WTC11 (cell line): ENCODE measurements around the gene LRMDA. TPM values are rescaled to one million over a fixed set of nuclear protein-coding genes. Genes with fewer than 3 reads are reported as not detected.

ENCODE experiments used
- ATAC-seq: fragments of 200-7000 bp; cut with Tn5 transposase; 2 replicates; pipeline ENCODE4 v1.10.0; 2021; ENCODE audit warnings: mild to moderate bottlenecking, moderate library complexity
- CTCF ChIA-PET: fragments of 300-600 bp; sonication (Branson Sonifier 250); formaldehyde crosslinking; loops from one replicate; lab custom pipeline; 2021; ENCODE audit warnings: antibody characterized with exemption; lab: Charles Lee
- POLR2A ChIA-PET: fragments of 350-600 bp; sonication (Branson Sonifier 250); formaldehyde crosslinking; loops from one replicate; lab custom pipeline; 2021; ENCODE audit warnings: antibody characterized with exemption; lab: Charles Lee
- DNase-seq: peaks from one replicate; pipeline ENCODE4 v3.0.0; 2021; ENCODE audit warnings: low spot score
- H3K27ac Mint-ChIP-seq: 2 replicates; pipeline ENCODE4 v1.8.0; 2021; ENCODE audit warnings: mixed read lengths
- H3K27me3 Mint-ChIP-seq: 2 replicates; pipeline ENCODE4 v1.8.0; 2021; ENCODE audit warnings: low read depth, mild to moderate bottlenecking, moderate library complexity, mixed read lengths
- H3K36me3 Mint-ChIP-seq: 2 replicates; pipeline ENCODE4 v1.8.0; 2021; ENCODE audit warnings: mixed read lengths
- H3K4me1 Mint-ChIP-seq: 2 replicates; pipeline ENCODE4 v1.8.0; 2022; ENCODE audit warnings: mixed read lengths
- H3K4me3 Mint-ChIP-seq: 2 replicates; pipeline ENCODE4 v1.8.0; 2021; ENCODE audit warnings: mild to moderate bottlenecking, moderate library complexity, mixed read lengths
- H3K9me3 Mint-ChIP-seq: 2 replicates; pipeline ENCODE4 v1.8.0; 2021; ENCODE audit warnings: mixed read lengths
- CREB1 ChIP-seq: sonication (generic); formaldehyde crosslinking; IDR thresholded peaks from 2 replicates; pipeline ENCODE4 v1.8.0; 2023; ENCODE audit warnings: mild to moderate bottlenecking, missing genetic modification reagents
- E2F5 ChIP-seq: sonication (generic); formaldehyde crosslinking; IDR thresholded peaks from 2 replicates; pipeline ENCODE4 v1.8.1; 2022; ENCODE audit warnings: mild to moderate bottlenecking, moderate library complexity, missing genetic modification reagents
- ELF4 ChIP-seq: sonication (generic); formaldehyde crosslinking; IDR thresholded peaks from 2 replicates; pipeline ENCODE4 v1.8.1; 2022; ENCODE audit warnings: low read depth, mild to moderate bottlenecking, moderate library complexity, missing genetic modification reagents
- ERG ChIP-seq: fragments of 250-450 bp; sonication (Bioruptor Pico); IDR thresholded peaks from 2 replicates; pipeline ENCODE4 v1.8.0; 2021; ENCODE audit warnings: mild to moderate bottlenecking
- ESRRA ChIP-seq: sonication (generic); formaldehyde crosslinking; IDR thresholded peaks from 2 replicates; pipeline ENCODE4 v1.8.1; 2022; ENCODE audit warnings: mild to moderate bottlenecking, missing genetic modification reagents, borderline replicate concordance
- FOXK1 ChIP-seq: sonication (generic); formaldehyde crosslinking; IDR thresholded peaks from 2 replicates; pipeline ENCODE4 v1.8.0; 2022; ENCODE audit warnings: mild to moderate bottlenecking, moderate library complexity, missing genetic modification reagents
- GTF2I ChIP-seq: fragments of 250-450 bp; sonication (Bioruptor Pico); conservative IDR thresholded peaks from 2 replicates; pipeline ENCODE4 v1.4.0; 2021; ENCODE audit warnings: mild to moderate bottlenecking
- IRF2 ChIP-seq: sonication (generic); formaldehyde crosslinking; IDR thresholded peaks from 2 replicates; pipeline ENCODE4 v1.8.0; 2022; ENCODE audit warnings: low read depth, missing genetic modification reagents, borderline replicate concordance
- JUN ChIP-seq: sonication (generic); formaldehyde crosslinking; IDR thresholded peaks from 2 replicates; pipeline ENCODE4 v1.8.0; 2023; ENCODE audit warnings: mild to moderate bottlenecking, missing genetic modification reagents
- KAT7 ChIP-seq: sonication (generic); formaldehyde crosslinking; IDR thresholded peaks from 2 replicates; pipeline ENCODE4 v1.8.1; 2023; ENCODE audit warnings: missing genetic modification reagents, mild to moderate bottlenecking, borderline replicate concordance
- MYBL2 ChIP-seq: sonication (generic); formaldehyde crosslinking; IDR thresholded peaks from 2 replicates; pipeline ENCODE4 v1.8.1; 2023; ENCODE audit warnings: mild to moderate bottlenecking, moderate library complexity, missing genetic modification reagents
- NR1H2 ChIP-seq: sonication (generic); formaldehyde crosslinking; IDR thresholded peaks from 2 replicates; pipeline ENCODE4 v1.9.0; 2021; ENCODE audit warnings: mild to moderate bottlenecking, moderate library complexity, missing genetic modification reagents
- NR3C1 ChIP-seq: sonication (generic); formaldehyde crosslinking; conservative IDR thresholded peaks from 2 replicates; pipeline ENCODE4 v1.8.1; 2023; ENCODE audit warnings: low read depth, mild to moderate bottlenecking, missing genetic modification reagents
- OVOL2 ChIP-seq: fragments of 250-450 bp; sonication (Bioruptor Pico); IDR thresholded peaks from 2 replicates; pipeline ENCODE4 v1.9.0; 2021; ENCODE audit warnings: mild to moderate bottlenecking, borderline replicate concordance
- RORB ChIP-seq: fragments of 250-450 bp; sonication (Bioruptor Pico); IDR thresholded peaks from 2 replicates; pipeline ENCODE4 v1.9.0; 2021; ENCODE audit warnings: mild to moderate bottlenecking
- SP1 ChIP-seq: sonication (generic); formaldehyde crosslinking; conservative IDR thresholded peaks from 2 replicates; pipeline ENCODE4 v1.8.1; 2022; ENCODE audit warnings: missing genetic modification reagents
- USF1 ChIP-seq: sonication (generic); formaldehyde crosslinking; IDR thresholded peaks from 2 replicates; pipeline ENCODE4 v1.8.0; 2022; ENCODE audit warnings: mild to moderate bottlenecking, missing genetic modification reagents
- ZBTB43 ChIP-seq: sonication (generic); formaldehyde crosslinking; IDR thresholded peaks from 2 replicates; pipeline ENCODE4 v1.8.1; 2023; ENCODE audit warnings: mild to moderate bottlenecking, missing genetic modification reagents
- ZNF138 ChIP-seq: sonication (generic); formaldehyde crosslinking; conservative IDR thresholded peaks from 2 replicates; pipeline ENCODE4 v1.8.1; 2022; ENCODE audit warnings: mild to moderate bottlenecking, moderate library complexity, missing genetic modification reagents
- ZNF219 ChIP-seq: sonication (generic); formaldehyde crosslinking; IDR thresholded peaks from 2 replicates; pipeline ENCODE4 v1.8.0; 2023; ENCODE audit warnings: missing genetic modification reagents, mild to moderate bottlenecking, borderline replicate concordance
- ZNF232 ChIP-seq: sonication (generic); formaldehyde crosslinking; IDR thresholded peaks from 2 replicates; pipeline ENCODE4 v1.8.0; 2022; ENCODE audit warnings: mild to moderate bottlenecking, missing genetic modification reagents
- ZNF263 ChIP-seq: sonication (generic); formaldehyde crosslinking; IDR thresholded peaks from 2 replicates; pipeline ENCODE4 v1.8.1; 2022; ENCODE audit warnings: low read depth, mild to moderate bottlenecking, moderate library complexity, missing genetic modification reagents
- ZNF512 ChIP-seq: sonication (generic); formaldehyde crosslinking; IDR thresholded peaks from 2 replicates; pipeline ENCODE4 v1.8.1; 2022; ENCODE audit warnings: missing genetic modification reagents, borderline replicate concordance
- total RNA-seq: library from RNA; stranded (reverse); gene quantifications from 3 replicates; pipeline ENCODE4 v1.2.3, GENCODE V29; 2021
- TF ChIP-seq, protein P1 (sequence below): sonication (generic); formaldehyde crosslinking; conservative IDR thresholded peaks from 2 replicates; pipeline ENCODE4 v1.8.1; 2022; ENCODE audit warnings: mild to moderate bottlenecking, missing genetic modification reagents
- TF ChIP-seq, protein P2 (sequence below): sonication (generic); formaldehyde crosslinking; IDR thresholded peaks from 2 replicates; pipeline ENCODE4 v1.8.1; 2023; ENCODE audit warnings: mild to moderate bottlenecking, missing genetic modification reagents, moderate library complexity

The LRMDA gene
- total RNA-seq, 1 experiment from 2014 or later = 0.92 TPM

- H3K27me3 Mint-ChIP-seq = peaks cover 81% of the 10 kb centered on the region
- DNase-seq = no peak
- H3K9me3 Mint-ChIP-seq = peaks cover 24% of the 10 kb centered on the region
- no peak for TF ChIP-seq ZNF263 (CRISPR knock-in tag)
- no peak for TF ChIP-seq ELF4 (CRISPR knock-in tag)
- no peak for TF ChIP-seq NR3C1 (CRISPR knock-in tag)
- TF ChIP-seq ZNF232 (CRISPR knock-in tag) = no peak
- no peak for TF ChIP-seq USF1 (CRISPR knock-in tag)
- TF ChIP-seq ZBTB43 (CRISPR knock-in tag) = no peak
- TF ChIP-seq GTF2I (CRISPR knock-in tag) = no peak
- no peak for TF ChIP-seq E2F5 (CRISPR knock-in tag)
- TF ChIP-seq ZNF138 = no peak
- no peak for TF ChIP-seq ERG (CRISPR knock-in tag)
- no peak for TF ChIP-seq RORB (CRISPR knock-in tag)
- no peak for TF ChIP-seq MYBL2 (CRISPR knock-in tag)
- TF ChIP-seq, protein P1, sequence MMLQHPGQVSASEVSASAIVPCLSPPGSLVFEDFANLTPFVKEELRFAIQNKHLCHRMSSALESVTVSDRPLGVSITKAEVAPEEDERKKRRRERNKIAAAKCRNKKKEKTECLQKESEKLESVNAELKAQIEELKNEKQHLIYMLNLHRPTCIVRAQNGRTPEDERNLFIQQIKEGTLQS (CRISPR knock-in tag) = no peak
- TF ChIP-seq ESRRA (CRISPR knock-in tag) = no peak
- no peak for TF ChIP-seq CREB1
- no peak for TF ChIP-seq NR1H2 (CRISPR knock-in tag)
- no peak for TF ChIP-seq ZNF512 (CRISPR knock-in tag)
- TF ChIP-seq IRF2 (CRISPR knock-in tag) = no peak
- TF ChIP-seq, protein P2, sequence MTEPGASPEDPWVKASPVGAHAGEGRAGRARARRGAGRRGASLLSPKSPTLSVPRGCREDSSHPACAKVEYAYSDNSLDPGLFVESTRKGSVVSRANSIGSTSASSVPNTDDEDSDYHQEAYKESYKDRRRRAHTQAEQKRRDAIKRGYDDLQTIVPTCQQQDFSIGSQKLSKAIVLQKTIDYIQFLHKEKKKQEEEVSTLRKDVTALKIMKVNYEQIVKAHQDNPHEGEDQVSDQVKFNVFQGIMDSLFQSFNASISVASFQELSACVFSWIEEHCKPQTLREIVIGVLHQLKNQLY = no peak
- ChIA-PET POLR2A (interaction anchor here (0.8 kb wide), 1 partner anchor 41 kb away, joined by 3 read pairs; no protein-coding TSS in a partner anchor), CTCF (no interaction called here)
- H3K4me1 Mint-ChIP-seq = peaks cover 27% of the 10 kb centered on the region
- no peak overlapping the region for H3K4me3 Mint-ChIP-seq
- peaks cover 6% of the 10 kb centered on the region; the same call in 1 of the 2 replicates for H3K36me3 Mint-ChIP-seq
- no peak overlapping the region for H3K27ac Mint-ChIP-seq
- ATAC-seq = no peak
Measured at GRCh38 chr10:75472685-75473084, 41.3 kb downstream of the LRMDA start.

DNA sequence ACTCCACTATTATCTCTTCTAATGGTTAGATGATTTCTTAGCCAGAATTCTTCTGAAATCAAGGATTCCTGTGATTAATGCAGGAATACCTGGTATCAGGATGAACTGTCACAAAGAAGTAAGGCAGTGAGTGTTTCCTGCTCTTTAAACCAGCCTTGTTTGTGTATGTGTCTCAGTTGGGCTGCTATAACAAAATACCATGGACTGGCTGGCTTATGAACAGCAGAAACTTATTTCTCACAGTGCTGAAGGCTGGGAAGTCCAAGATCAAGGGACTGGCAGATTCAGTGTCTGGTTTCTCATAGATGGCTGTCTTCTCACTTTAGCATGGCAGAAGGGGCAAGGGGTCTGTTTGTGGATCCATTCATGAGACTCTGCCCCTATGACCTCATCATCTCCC lies 42.7 kb downstream of the LRMDA start:
- ChIA-PET POLR2A (no interaction called here), CTCF (no interaction called here)
- Mint-ChIP-seq H3K27me3 (peaks cover 81% of the 10 kb centered on the region), H3K4me1 (peaks cover 27% of the 10 kb centered on the region), H3K9me3 (peaks cover 24% of the 10 kb centered on the region), H3K4me3 (no peak overlapping the region), H3K27ac (no peak overlapping the region), H3K36me3 (peaks cover 6% of the 10 kb centered on the region; the same call in 1 of the 2 replicates)
- ATAC-seq (no peak), DNase-seq (no peak)
- TF ChIP-seq KAT7 (CRISPR knock-in tag) = no peak
- TF ChIP-seq FOXK1 = no peak
- no peak for TF ChIP-seq SP1 (CRISPR knock-in tag)
- no peak for TF ChIP-seq ZNF219 (CRISPR knock-in tag)
- no peak for TF ChIP-seq MYBL2 (CRISPR knock-in tag)
- no peak for TF ChIP-seq JUN (CRISPR knock-in tag)
- no peak for TF ChIP-seq OVOL2 (CRISPR knock-in tag)
